ENCODE measurements around the gene ARSA.
"Not testable (repeated sequence)": the region's sequence is repeated elsewhere in the genome, so short reads cannot be mapped to it uniquely, and the experiment has no call there.

The ARSA gene

DNA sequence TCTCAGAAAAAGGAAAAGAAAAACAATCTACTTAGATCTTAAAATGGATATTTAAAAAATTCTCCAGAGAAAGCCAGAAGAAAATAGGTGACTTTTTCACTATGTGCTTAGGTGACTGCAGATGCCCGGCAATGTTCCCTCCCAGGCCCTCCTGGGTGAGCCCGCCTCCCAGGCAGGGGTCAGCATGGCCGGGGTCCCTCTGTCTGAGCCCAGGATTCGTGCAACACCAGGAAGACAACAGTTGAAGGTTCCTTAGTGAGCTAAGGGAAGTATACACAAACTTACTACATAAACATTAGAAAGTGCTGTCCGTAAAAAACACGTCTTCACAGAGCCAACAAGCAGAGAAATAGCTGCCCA is 15.8 kb downstream of the ARSA start:
- no peak overlapping the region for H3K27ac ChIP-seq
- TF ChIP-seq CTCF (conservative IDR thresholded peaks at IDR 0.05) = no peak

GRCh38 chr22:50611341-50612060 is 16.5 kb downstream of the ARSA start:
- no peak for TF ChIP-seq CTCF (conservative IDR thresholded peaks at IDR 0.05)
- H3K27ac ChIP-seq = no peak overlapping the region

GRCh38 chr22:50610581-50610980 is 17.4 kb downstream of the ARSA start:
- H3K27ac ChIP-seq = no peak overlapping the region
- no peak for TF ChIP-seq CTCF (conservative IDR thresholded peaks at IDR 0.05)

DNA sequence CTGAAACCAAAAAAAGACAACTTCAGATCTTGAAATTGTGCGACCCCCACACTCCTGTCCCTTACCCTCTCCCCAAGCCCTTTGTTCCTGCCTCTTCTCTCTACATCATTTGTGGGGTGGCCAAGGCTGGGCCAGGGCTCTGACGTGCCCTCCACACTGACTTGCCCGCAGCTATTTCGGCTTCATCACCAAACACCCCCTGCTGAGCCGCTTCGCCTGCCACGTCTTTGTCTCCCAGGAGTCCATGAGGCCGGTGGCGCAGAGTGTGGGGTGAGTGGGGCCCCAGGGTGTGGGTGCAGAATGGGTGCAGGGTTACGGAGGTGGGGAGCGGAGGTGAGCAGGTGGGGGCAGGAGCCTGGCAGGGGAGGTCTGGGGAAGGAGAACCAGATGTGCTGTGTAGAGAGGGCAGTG is 17.9 kb downstream of the ARSA start:
- no peak overlapping the region for H3K27ac ChIP-seq
- no peak for TF ChIP-seq CTCF (conservative IDR thresholded peaks at IDR 0.05)

- no peak for TF ChIP-seq CTCF (conservative IDR thresholded peaks at IDR 0.05)
- H3K27ac ChIP-seq = no peak overlapping the region
Observed at GRCh38 chr22:50609599-50609998, 18.4 kb downstream of the ARSA start.

- TF ChIP-seq CTCF (conservative IDR thresholded peaks at IDR 0.05) = no peak
Observed at GRCh38 chr22:50608996-50609395, 19.0 kb downstream of the ARSA start.

DNA sequence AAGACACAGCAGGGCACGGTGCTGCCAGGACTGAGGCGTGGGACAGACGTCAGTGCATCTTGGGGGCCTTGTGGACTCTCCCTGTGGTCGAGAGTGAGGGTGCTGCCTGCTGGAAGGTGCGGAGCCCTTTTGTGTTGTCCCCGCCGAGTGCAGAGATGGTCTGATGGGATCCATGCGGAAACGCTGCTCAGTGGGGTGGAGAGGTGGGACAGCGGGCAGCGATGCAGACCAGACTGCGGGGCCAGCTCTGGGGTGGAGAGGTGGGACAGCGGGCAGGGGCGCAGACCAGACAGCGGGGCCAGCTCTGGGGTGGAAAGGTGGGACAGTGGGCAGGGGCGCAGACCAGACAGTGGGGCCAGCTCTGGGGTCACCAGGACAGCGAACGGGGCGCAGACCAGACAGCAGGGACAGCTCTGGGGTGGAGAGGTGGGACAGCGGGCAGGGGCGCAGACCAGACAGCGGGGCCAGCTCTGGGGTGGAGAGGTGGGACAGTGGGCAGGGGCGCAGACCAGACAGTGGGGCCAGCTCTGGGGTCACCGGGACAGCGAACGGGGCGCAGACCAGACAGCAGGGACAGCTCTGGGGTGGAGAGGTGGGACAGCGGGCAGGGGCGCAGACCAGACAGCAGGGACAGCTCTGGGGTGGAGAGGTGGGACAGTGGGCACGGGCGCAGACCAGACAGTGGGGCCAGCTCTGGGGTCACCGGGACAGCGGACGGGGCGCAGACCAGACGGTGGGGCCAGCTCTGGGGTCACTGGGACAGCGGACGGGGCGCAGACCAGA is 19.7 kb downstream of the ARSA start:
- H3K27ac ChIP-seq = not testable (repeated sequence)

More at GRCh38 chr22:50608996-50609395, 19.0 kb downstream of the ARSA start:
- H3K27ac ChIP-seq = no peak overlapping the region

- no peak for TF ChIP-seq CTCF (conservative IDR thresholded peaks at IDR 0.05)
- H3K27ac ChIP-seq = no peak overlapping the region
Observed at GRCh38 chr22:50607659-50608020, 20.3 kb downstream of the ARSA start.
